H1 (cell line): ENCODE measurements around the gene PLA2G4E. TPM values are rescaled to one million over a fixed set of nuclear protein-coding genes. Genes with fewer than 3 reads are reported as not detected.

Experiments
- CTCF ChIA-PET: fragments of 300-600 bp; sonication (Branson Sonifier 250); formaldehyde crosslinking; loops from one replicate; lab custom pipeline; 2021; ENCODE audit not compliant: partially characterized antibody; lab: Charles Lee
- POLR2A ChIA-PET: fragments of 300-600 bp; sonication (Branson Sonifier 250); formaldehyde crosslinking; loops from one replicate; lab custom pipeline; 2021; ENCODE audit warnings: inconsistent platforms; ENCODE audit not compliant: partially characterized antibody; lab: Charles Lee
- DNase-seq, 2 experiments: peaks; one replicate each; pipeline versions ENCODE4 v3.0.0 to v3.0.0-alpha.2; 2010 to 2022; ENCODE audit warnings: low spot score in 2 of 2, low read depth in 1 of 2, mixed read lengths in 1 of 2
- FAIRE-seq: peaks from 2 replicates; lab custom pipeline; 2011; peaks lifted over from hg19 to GRCh38; lab: Jason Lieb, UNC
- H2AFZ ChIP-seq: 2 replicates; pipeline ENCODE4 v1.8.1; 2012; ENCODE audit warnings: low read length, inconsistent platforms
- H2AK5ac ChIP-seq: 2 replicates; pipeline ENCODE4 v1.6.1; 2013; ENCODE audit warnings: low read depth, low read length
- H2BK120ac ChIP-seq: replicated peaks from 2 replicates; pipeline ENCODE3; 2013; ENCODE audit warnings: low read depth, low read length, inconsistent platforms
- H2BK12ac ChIP-seq: 2 replicates; pipeline ENCODE4 v1.6.1; 2013; ENCODE audit warnings: low read depth, low read length
- H2BK15ac ChIP-seq: 2 replicates; pipeline ENCODE4 v1.6.1; 2013; ENCODE audit warnings: low read length
- H2BK20ac ChIP-seq: 2 replicates; pipeline ENCODE4 v1.6.1; 2013; ENCODE audit warnings: low read length
- H2BK5ac ChIP-seq: 2 replicates; pipeline ENCODE4 v1.6.1; 2013; ENCODE audit warnings: low read depth, low read length
- H3K14ac ChIP-seq: 2 replicates; pipeline ENCODE4 v1.6.1; 2013; ENCODE audit warnings: inconsistent platforms; ENCODE audit not compliant: insufficient read length
- H3K18ac ChIP-seq: 2 replicates; pipeline ENCODE4 v1.6.1; 2013; ENCODE audit warnings: low read length; ENCODE audit errors: extremely low read depth
- H3K23ac ChIP-seq: 2 replicates; pipeline ENCODE4 v1.6.1; 2013; ENCODE audit warnings: inconsistent platforms; ENCODE audit not compliant: insufficient read length
- H3K23me2 ChIP-seq: 2 replicates; pipeline ENCODE4 v1.6.1; 2013; ENCODE audit warnings: low read depth, low read length
- H3K27ac ChIP-seq: 2 replicates; pipeline ENCODE4 v1.6.1; 2011; ENCODE audit warnings: low read depth, low read length, inconsistent platforms
- H3K27me3 ChIP-seq, 4 experiments: replicated peaks in 1 of 4; 1 replicate in 1 of 4; 2 replicates in 3 of 4; pipeline versions ENCODE4 v1.6.1 to v1.8.1; 2011 to 2013; ENCODE audit warnings: low read length in 3 of 4, mild to moderate bottlenecking in 3 of 4, inconsistent platforms in 2 of 4, mixed read lengths in 2 of 4, moderate library complexity in 1 of 4; ENCODE audit not compliant: control insufficient read depth in 3 of 4, insufficient read depth in 3 of 4; ENCODE audit errors: extremely low read depth in 1 of 4
- H3K36me3 ChIP-seq, 4 experiments: 2 replicates each; pipeline versions ENCODE4 v1.6.1 to v1.8.1; 2011 to 2013; ENCODE audit warnings: mild to moderate bottlenecking in 4 of 4, low read length in 3 of 4, moderate library complexity in 2 of 4, control low read depth in 1 of 4, inconsistent platforms in 1 of 4; ENCODE audit not compliant: insufficient read depth in 4 of 4, control insufficient read depth in 2 of 4
- H3K4ac ChIP-seq: replicated peaks from 2 replicates; pipeline ENCODE3; 2013; ENCODE audit warnings: low read length, low read depth, mixed read lengths, inconsistent platforms; ENCODE audit not compliant: insufficient read length
- H3K4me1 ChIP-seq, 4 experiments: replicated peaks in 1 of 4; 1 replicate in 1 of 4; 2 replicates in 3 of 4; pipeline versions ENCODE4 v1.6.1 to v1.8.1; 2011 to 2013; ENCODE audit warnings: low read length in 3 of 4, inconsistent platforms in 2 of 4, mixed read lengths in 1 of 4; ENCODE audit not compliant: insufficient read depth in 4 of 4, control insufficient read depth in 3 of 4
- H3K4me2 ChIP-seq, 2 experiments: 2 replicates each; pipeline versions ENCODE4 v1.6.1 to v1.8.1; 2011 to 2013; ENCODE audit warnings: low read depth in 2 of 2, low read length in 2 of 2, control low read depth in 1 of 2, inconsistent platforms in 1 of 2, mild to moderate bottlenecking in 1 of 2; ENCODE audit not compliant: insufficient read depth in 1 of 2
- H3K4me3 ChIP-seq, 4 experiments: fragments of 200-600, 300-600 bp in 1 of 4; sonication (generic), shearing (Covaris generic), sonication (Bioruptor Twin) in 1 of 4; 2 replicates each; pipeline versions ENCODE4 v1.5.1 to v1.8.1; 2011 to 2016; ENCODE audit warnings: low read length in 4 of 4, low read depth in 3 of 4, control low read depth in 2 of 4, inconsistent platforms in 2 of 4, mild to moderate bottlenecking in 2 of 4, mixed read lengths in 1 of 4, moderate library complexity in 1 of 4; ENCODE audit not compliant: insufficient read depth in 2 of 4; ENCODE audit errors: extremely low read depth in 1 of 4
- H3K56ac ChIP-seq: replicated peaks from 2 replicates; pipeline ENCODE3; 2013; ENCODE audit warnings: low read depth, mild to moderate bottlenecking, mixed read lengths, low read length, inconsistent platforms; ENCODE audit not compliant: insufficient read length
- H3K79me1 ChIP-seq: 2 replicates; pipeline ENCODE4 v1.6.1; 2013; ENCODE audit warnings: low read depth, low read length, control low read depth
- H3K79me2 ChIP-seq, 2 experiments: 2 replicates each; pipeline versions ENCODE4 v1.6.1 to v1.8.1; 2012 to 2013; ENCODE audit warnings: low read length in 2 of 2, mild to moderate bottlenecking in 2 of 2, inconsistent platforms in 1 of 2; ENCODE audit not compliant: insufficient read depth in 2 of 2, control insufficient read depth in 1 of 2
- H3K9ac ChIP-seq, 4 experiments: replicated peaks in 1 of 4; 1 replicate in 1 of 4; 2 replicates in 3 of 4; pipeline versions ENCODE4 v1.6.1 to v1.8.1; 2011 to 2013; ENCODE audit warnings: low read depth in 3 of 4, low read length in 3 of 4, control low read depth in 2 of 4, mild to moderate bottlenecking in 2 of 4, moderate library complexity in 2 of 4, inconsistent platforms in 1 of 4; ENCODE audit errors: extremely low read depth in 1 of 4
- H3K9me3 ChIP-seq, 2 experiments: 2 replicates each; pipeline versions ENCODE4 v1.6.1 to v1.8.1; 2012 to 2013; ENCODE audit warnings: mild to moderate bottlenecking in 2 of 2, moderate library complexity in 2 of 2, control low read depth in 1 of 2, inconsistent platforms in 1 of 2, low read depth in 1 of 2, low read length in 1 of 2, mixed read lengths in 1 of 2; ENCODE audit not compliant: insufficient read depth in 2 of 2
- H4K20me1 ChIP-seq, 2 experiments: replicated peaks in 1 of 2; 2 replicates each; pipeline versions ENCODE3 to v1.8.1; 2011 to 2013; ENCODE audit warnings: inconsistent platforms in 2 of 2, low read length in 2 of 2, mild to moderate bottlenecking in 1 of 2; ENCODE audit not compliant: insufficient read depth in 2 of 2, control insufficient read depth in 1 of 2
- H4K5ac ChIP-seq: 2 replicates; pipeline ENCODE4 v1.6.1; 2013; ENCODE audit warnings: low read length, low read depth, mixed read lengths, inconsistent platforms; ENCODE audit not compliant: insufficient read length
- H4K8ac ChIP-seq: 2 replicates; pipeline ENCODE4 v1.8.0; 2013; ENCODE audit warnings: mild to moderate bottlenecking, moderate library complexity, low read length, inconsistent platforms; ENCODE audit not compliant: insufficient read depth; ENCODE audit errors: extremely low read depth
- H4K91ac ChIP-seq: replicated peaks from 2 replicates; pipeline ENCODE3; 2013; ENCODE audit warnings: low read length, mixed read lengths, inconsistent platforms; ENCODE audit not compliant: insufficient read length
- JUND ChIP-seq: IDR thresholded peaks from 2 replicates; pipeline ENCODE4 v1.6.1; 2011; ENCODE audit warnings: mild to moderate bottlenecking, improper control_type of control experiment, low read length
- SP1 ChIP-seq: IDR thresholded peaks from 2 replicates; pipeline ENCODE4 v1.6.1; 2011; ENCODE audit warnings: low read depth, low read length
- ZNF274 ChIP-seq: IDR thresholded peaks from 2 replicates; pipeline ENCODE4 v1.7.0; 2012; ENCODE audit warnings: low read length, borderline replicate concordance; ENCODE audit errors: extremely low read depth
- WGBS, 2 experiments: shearing (Covaris generic) in 1 of 2; methylation state at CpG; one replicate each; pipeline versions ENCODE4 v1.1.6 to v1.1.7; 2013 to 2015; ENCODE audit warnings: low lambda C conversion rate in 2 of 2, mixed read lengths in 2 of 2, inconsistent platforms in 1 of 2, low coverage in 1 of 2, missing lambda C conversion rate in 1 of 2; ENCODE audit not compliant: insufficient replicate concordance in 2 of 2, insufficient coverage in 1 of 2, insufficient read length in 1 of 2; ENCODE audit errors: extremely low coverage in 1 of 2, missing lambda C conversion rate in 1 of 2; 5-methylcytosine and 5-hydroxymethylcytosine counted together
- polyA plus RNA-seq, 7 experiments: library from polyadenylated mRNA; depleted of rRNA in 3 of 7; stranded (reverse) in 5 of 7; unstranded in 2 of 7; fragments of >200 nt in 5 of 7; fragments of 200-250 nt in 2 of 7; gene quantifications; 1 replicate in 5 of 7; 2 replicates in 1 of 7; 4 replicates in 1 of 7; pipeline versions ENCODE4 v1.2.1 to v1.2.3, GENCODE V29; 2011 to 2013; ENCODE audit warnings: missing spikeins in 2 of 7, mixed read lengths in 2 of 7
- total RNA-seq: library from RNA; stranded (reverse); fragmentation: NEBNext Ultra II Directional; extraction: Animal tissue kit (Norgen Biotek cat#: 25700); gene quantifications from 2 replicates; pipeline ENCODE4 v1.2.1, GENCODE V29; 2021
- TF ChIP-seq, protein P1 (sequence below): IDR thresholded peaks from 2 replicates; pipeline ENCODE4 v1.6.1; 2012; ENCODE audit warnings: inconsistent platforms
- TF ChIP-seq, protein P2 (sequence below): IDR thresholded peaks from 2 replicates; pipeline ENCODE4 v1.6.1; 2011; ENCODE audit warnings: low read length, improper control_type of control experiment

PLA2G4E gene
- total and polyA plus RNA-seq, 2 of the 8 experiments (the other 6 are each of a cell fraction or from before 2014, with no cell fraction given): 0.03 TPM; not detected in 1

DNA sequence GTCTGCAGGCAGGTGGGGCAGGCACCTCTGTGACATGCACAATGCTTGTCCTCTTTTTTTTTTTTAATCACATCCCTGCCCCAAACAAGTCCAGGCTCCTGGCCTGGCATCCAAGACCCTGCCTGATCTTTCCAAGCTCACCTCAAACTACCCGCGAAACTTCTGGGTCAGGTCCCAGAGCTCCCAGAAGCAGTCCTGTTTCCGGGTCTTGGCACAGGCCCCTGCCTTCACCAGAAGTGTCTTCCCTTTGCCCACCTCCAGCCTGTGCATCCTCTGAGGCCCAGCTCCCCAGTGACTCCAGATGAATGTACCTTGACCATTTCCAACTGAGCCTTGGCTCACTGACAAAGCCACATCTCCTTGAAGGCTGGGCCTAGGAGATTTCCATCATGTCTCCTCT, 23.0 kb downstream of the PLA2G4E start:
- ChIA-PET CTCF (interaction anchor here (0.9 to 9.8 kb wide), 10 partner anchors 11 to 137 kb away, joined by 3 to 99 read pairs (median 5); no protein-coding TSS in a partner anchor), POLR2A (no interaction called here)
- H3K4me3 ChIP-seq: no peak overlapping the region
- H2AK5ac ChIP-seq: no peak overlapping the region
- DNase-seq: no peak
- H3K9ac ChIP-seq: no peak overlapping the region
- no peak overlapping the region for H4K5ac ChIP-seq
- H2BK5ac ChIP-seq: peak overlapping the region; percentile 26; the same call in 1 of the 2 replicates
- no peak overlapping the region for H2BK120ac ChIP-seq
- H3K23me2 ChIP-seq: no peaks in the 10 kb centered on the region
- H3K14ac ChIP-seq: no peak overlapping the region
- H4K91ac ChIP-seq: no peak overlapping the region
- no peak overlapping the region for H2BK15ac ChIP-seq
- no peak overlapping the region for H3K4me2 ChIP-seq
- 69% methylated on average over 3 of the region's 3 CpGs; no CpG with 5 or more reads in 1 of the 2 experiments for WGBS, 2 experiments
- TF ChIP-seq, protein P1, sequence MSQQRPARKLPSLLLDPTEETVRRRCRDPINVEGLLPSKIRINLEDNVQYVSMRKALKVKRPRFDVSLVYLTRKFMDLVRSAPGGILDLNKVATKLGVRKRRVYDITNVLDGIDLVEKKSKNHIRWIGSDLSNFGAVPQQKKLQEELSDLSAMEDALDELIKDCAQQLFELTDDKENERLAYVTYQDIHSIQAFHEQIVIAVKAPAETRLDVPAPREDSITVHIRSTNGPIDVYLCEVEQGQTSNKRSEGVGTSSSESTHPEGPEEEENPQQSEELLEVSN: no peak
- TF ChIP-seq JUND: no peak
- no peak for TF ChIP-seq ZNF274
- TF ChIP-seq, protein P2, sequence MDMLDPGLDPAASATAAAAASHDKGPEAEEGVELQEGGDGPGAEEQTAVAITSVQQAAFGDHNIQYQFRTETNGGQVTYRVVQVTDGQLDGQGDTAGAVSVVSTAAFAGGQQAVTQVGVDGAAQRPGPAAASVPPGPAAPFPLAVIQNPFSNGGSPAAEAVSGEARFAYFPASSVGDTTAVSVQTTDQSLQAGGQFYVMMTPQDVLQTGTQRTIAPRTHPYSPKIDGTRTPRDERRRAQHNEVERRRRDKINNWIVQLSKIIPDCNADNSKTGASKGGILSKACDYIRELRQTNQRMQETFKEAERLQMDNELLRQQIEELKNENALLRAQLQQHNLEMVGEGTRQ: no peak
- TF ChIP-seq SP1: no peak
- H3K36me3 ChIP-seq: no peaks in the 10 kb centered on the region
- FAIRE-seq: no peak
- H3K4me1 ChIP-seq: no peaks in the 10 kb centered on the region
- no peak overlapping the region for H3K27ac ChIP-seq
- no peak overlapping the region for H3K56ac ChIP-seq
- H3K4ac ChIP-seq: no peak overlapping the region
- no peaks in the 10 kb centered on the region for H3K79me2 ChIP-seq
- H3K18ac ChIP-seq: no peak overlapping the region
- no peak overlapping the region for H2AFZ ChIP-seq
- no peak overlapping the region for H2BK12ac ChIP-seq
- H4K8ac ChIP-seq: no peak overlapping the region
- no peaks in the 10 kb centered on the region for H4K20me1 ChIP-seq
- H3K27me3 ChIP-seq: no peaks in the 10 kb centered on the region
- no peak overlapping the region for H2BK20ac ChIP-seq
- no peaks in the 10 kb centered on the region for H3K79me1 ChIP-seq
- H3K23ac ChIP-seq: no peak overlapping the region
- H3K9me3 ChIP-seq: no peaks in the 10 kb centered on the region
